ENCODE measurements around the gene RPS15.

RPS15 gene

GRCh38 chr19:1483131-1483978 lies 45.2 kb downstream of the RPS15 start:
- Histone ChIP-seq H3K4me1 (no peaks in the 10 kb centered on the region), H3K27me3 (no peaks in the 10 kb centered on the region), H3K36me3 (no peaks in the 10 kb centered on the region), H3K4me3 (ENCODE audit: low read depth, low read length) (no peak overlapping the region), H3K9me3 (no peaks in the 10 kb centered on the region)
- DNase-seq: no peak
- TF ChIP-seq CTCF (IDR thresholded peaks at IDR 0.05; ENCODE audit: low read depth, low read length): no peak

- Histone ChIP-seq H3K36me3 (no peaks in the 10 kb centered on the region), H3K9me3 (no peaks in the 10 kb centered on the region), H3K4me1 (no peaks in the 10 kb centered on the region), H3K4me3 (ENCODE audit: low read depth, low read length) (no peak overlapping the region), H3K27me3 (no peaks in the 10 kb centered on the region)
- TF ChIP-seq CTCF (IDR thresholded peaks at IDR 0.05; ENCODE audit: low read depth, low read length): no peak
- DNase-seq: no peak
These were observed 45.8 kb downstream of the RPS15 start for GRCh38 chr19:1483979-1484428.

GRCh38 chr19:1486720-1487575 lies 48.8 kb downstream of the RPS15 start:
- Histone ChIP-seq H3K27me3 (no peaks in the 10 kb centered on the region), H3K4me1 (no peaks in the 10 kb centered on the region), H3K4me3 (ENCODE audit: low read depth, low read length) (no peak overlapping the region), H3K9me3 (no peaks in the 10 kb centered on the region), H3K36me3 (no peaks in the 10 kb centered on the region)
- no peak for DNase-seq
- TF ChIP-seq CTCF (IDR thresholded peaks at IDR 0.05; ENCODE audit: low read depth, low read length): no peak

- H3K4me1 ChIP-seq: no peaks in the 10 kb centered on the region
- DNase-seq: no peak
- H3K36me3 ChIP-seq: no peaks in the 10 kb centered on the region
- no peaks in the 10 kb centered on the region for H3K27me3 ChIP-seq
- H3K9me3 ChIP-seq: no peaks in the 10 kb centered on the region
- H3K4me3 ChIP-seq (ENCODE audit: low read depth, low read length): no peak overlapping the region
- TF ChIP-seq CTCF (IDR thresholded peaks at IDR 0.05; ENCODE audit: low read depth, low read length): no peak
These were observed 49.5 kb downstream of the RPS15 start for GRCh38 chr19:1487576-1488281.

GRCh38 chr19:1488282-1488601 lies 50.0 kb downstream of the RPS15 start:
- H3K9me3 ChIP-seq: no peaks in the 10 kb centered on the region
- H3K4me1 ChIP-seq: no peaks in the 10 kb centered on the region
- H3K4me3 ChIP-seq (ENCODE audit: low read depth, low read length): no peak overlapping the region
- DNase-seq: no peak
- H3K36me3 ChIP-seq: no peaks in the 10 kb centered on the region
- no peak for TF ChIP-seq CTCF (IDR thresholded peaks at IDR 0.05; ENCODE audit: low read depth, low read length)
- no peaks in the 10 kb centered on the region for H3K27me3 ChIP-seq
